ENCODE data around the gene MAPKAP1. TPM values are rescaled to one million over a fixed set of nuclear protein-coding genes. Genes with fewer than 3 reads are reported as not detected.
"Not testable (repeated sequence)": the region's sequence is repeated elsewhere in the genome, so short reads cannot be mapped to it uniquely, and the experiment has no call there.

Gene MAPKAP1
- total RNA-seq, 4 donors from 2014 or later = 46.7 to 63.0 (median 57.9) TPM

DNA sequence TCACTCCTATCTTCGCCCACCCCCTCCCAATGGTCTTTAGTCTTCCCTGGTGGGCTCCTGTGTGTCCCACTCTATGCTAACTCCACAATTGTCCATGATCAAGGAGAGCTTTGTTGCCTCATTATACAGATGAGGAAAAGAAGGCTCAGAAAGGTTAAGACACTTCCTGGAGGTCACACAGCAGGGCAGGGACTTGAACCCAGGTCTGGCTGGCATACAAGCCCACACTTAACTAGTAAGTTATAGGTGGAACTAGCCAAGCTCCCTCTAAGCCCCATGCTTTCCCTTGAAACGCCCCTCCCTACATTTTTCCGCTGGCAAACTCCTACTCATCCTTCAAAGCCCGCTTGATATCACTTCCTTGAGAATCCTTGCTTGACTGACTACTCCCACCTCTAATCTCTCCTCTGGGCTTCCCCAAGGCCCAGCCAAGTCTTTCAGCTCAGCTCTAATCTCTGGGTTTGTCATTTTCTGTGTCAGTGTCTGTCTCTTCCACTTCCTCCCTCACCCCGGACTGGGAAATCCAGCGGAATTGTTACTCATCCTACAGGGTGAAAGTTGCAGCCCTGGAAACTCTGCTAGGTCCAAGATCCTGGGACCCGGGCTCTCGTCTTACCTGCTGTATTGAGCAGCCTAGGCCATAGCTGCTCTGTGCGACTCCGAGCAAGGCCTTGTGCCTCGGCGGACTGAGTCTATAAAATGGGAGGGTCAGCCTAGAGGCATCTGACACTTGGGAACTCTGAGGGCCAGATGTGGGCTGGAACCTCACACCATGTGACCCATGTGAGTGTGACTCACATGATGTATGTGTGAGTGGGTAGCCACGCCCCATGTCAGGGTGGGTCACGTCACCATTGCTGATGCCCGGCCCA, 300.8 kb downstream of the MAPKAP1 start:
- TF ChIP-seq POLR2A (IDR thresholded peaks at IDR 0.05) = no peak
- TF ChIP-seq, protein P1, sequence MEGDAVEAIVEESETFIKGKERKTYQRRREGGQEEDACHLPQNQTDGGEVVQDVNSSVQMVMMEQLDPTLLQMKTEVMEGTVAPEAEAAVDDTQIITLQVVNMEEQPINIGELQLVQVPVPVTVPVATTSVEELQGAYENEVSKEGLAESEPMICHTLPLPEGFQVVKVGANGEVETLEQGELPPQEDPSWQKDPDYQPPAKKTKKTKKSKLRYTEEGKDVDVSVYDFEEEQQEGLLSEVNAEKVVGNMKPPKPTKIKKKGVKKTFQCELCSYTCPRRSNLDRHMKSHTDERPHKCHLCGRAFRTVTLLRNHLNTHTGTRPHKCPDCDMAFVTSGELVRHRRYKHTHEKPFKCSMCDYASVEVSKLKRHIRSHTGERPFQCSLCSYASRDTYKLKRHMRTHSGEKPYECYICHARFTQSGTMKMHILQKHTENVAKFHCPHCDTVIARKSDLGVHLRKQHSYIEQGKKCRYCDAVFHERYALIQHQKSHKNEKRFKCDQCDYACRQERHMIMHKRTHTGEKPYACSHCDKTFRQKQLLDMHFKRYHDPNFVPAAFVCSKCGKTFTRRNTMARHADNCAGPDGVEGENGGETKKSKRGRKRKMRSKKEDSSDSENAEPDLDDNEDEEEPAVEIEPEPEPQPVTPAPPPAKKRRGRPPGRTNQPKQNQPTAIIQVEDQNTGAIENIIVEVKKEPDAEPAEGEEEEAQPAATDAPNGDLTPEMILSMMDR (IDR thresholded peaks at IDR 0.05) = no peak
- intact Hi-C loops (cut with DNase I; ENCODE audit: low total_unique reads) = loop anchor here (5.0 kb wide), 1 partner anchor 821 kb away; no protein-coding TSS in a partner anchor
- WGBS, 2 donors = 86 to 89% methylated on average over 15 of the region's 15 CpGs
- DNase-seq (ENCODE audit: low spot score in 2 of 2) = no peak
- H3K4me3 ChIP-seq (ENCODE audit: low read depth, poor library complexity, severe bottlenecking) = no peak overlapping the region

DNA sequence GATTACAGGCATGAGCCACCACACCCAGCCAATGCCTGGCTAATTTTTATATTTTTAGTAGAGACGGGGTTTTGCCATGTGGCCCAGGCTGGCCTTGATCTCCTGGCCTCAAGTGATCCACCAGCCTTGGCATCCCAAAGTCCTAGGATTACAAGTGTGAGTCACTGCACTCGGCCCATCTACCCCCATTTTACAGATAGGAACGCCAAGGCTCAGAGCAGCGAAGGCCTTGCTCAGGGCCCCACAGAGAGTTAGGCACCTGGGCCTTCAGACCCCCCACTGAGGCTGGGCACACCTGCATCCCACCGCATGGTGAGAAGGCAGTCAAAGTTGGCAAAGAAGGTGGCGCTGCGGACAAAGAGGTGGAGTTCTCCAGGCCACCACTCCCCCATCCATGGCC, 302.3 kb downstream of the MAPKAP1 start:
- WGBS, 2 donors = 91 to 100% methylated on average over 7 of the region's 7 CpGs
- TF ChIP-seq, protein P1 (IDR thresholded peaks at IDR 0.05) = no peak
- TF ChIP-seq POLR2A (IDR thresholded peaks at IDR 0.05) = no peak
- intact Hi-C loops (cut with DNase I; ENCODE audit: low total_unique reads) = loop anchor here (5.0 kb wide), 2 partner anchors 823 to 998 kb away; no protein-coding TSS in a partner anchor
- DNase-seq (ENCODE audit: low spot score in 2 of 2) = no peak
- H3K4me3 ChIP-seq (ENCODE audit: low read depth, poor library complexity, severe bottlenecking) = no peak overlapping the region

DNA sequence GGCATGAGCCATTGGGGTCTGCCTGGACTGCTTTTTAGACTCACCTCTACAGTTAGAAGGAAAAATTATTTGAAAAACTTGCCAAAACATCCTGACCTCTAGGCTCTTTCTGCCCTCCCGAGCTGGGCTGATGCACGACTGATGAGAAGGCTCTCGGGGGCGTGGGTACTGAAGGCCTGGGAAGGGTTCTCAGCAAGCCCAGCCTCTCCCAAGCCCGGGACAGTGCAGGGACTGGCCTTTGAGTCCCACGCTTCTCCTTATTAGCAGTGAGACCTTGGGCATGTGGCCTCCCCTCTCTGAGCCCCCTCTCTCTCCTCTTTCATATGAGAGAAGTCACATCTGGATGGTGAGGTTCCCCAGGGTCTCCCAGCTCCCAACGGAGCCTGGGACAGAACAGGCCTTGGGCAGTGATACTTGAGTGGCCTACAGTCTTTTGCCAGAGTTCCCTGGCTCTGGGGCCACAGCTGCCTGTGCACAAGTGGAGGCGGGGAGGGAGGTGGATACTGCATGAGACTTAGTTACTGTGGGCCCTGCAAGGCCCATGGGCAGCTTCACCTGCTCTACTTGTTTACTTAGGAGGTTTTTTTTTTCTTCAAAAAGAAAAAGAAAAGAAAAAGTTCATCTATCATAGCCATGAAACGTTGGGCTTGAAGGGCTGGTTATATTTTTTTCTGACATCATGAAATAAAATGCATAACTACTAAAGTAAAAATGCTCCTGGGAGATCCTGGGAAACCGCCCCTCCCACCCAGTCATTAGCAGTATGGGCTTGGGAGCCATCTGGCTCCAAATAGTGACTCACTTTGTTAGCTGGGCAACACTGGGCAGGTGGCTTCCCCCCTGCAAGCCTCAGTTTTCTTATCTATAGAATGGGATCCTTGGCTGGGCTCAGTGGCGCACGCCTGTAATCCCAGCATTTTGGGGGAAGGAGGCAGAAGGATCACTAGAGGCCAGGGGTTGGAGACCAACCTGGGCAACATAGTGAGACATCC, 306.0 kb downstream of the MAPKAP1 start:
- no peak overlapping the region for H3K4me3 ChIP-seq (ENCODE audit: low read depth, poor library complexity, severe bottlenecking)
- TF ChIP-seq POLR2A (IDR thresholded peaks at IDR 0.05) = no peak
- TF ChIP-seq, protein P1 (IDR thresholded peaks at IDR 0.05) = no peak
- intact Hi-C loops (cut with DNase I; ENCODE audit: low total_unique reads) = loop anchor here (5.0 kb wide), 1 partner anchor 1001 kb away; no protein-coding TSS in a partner anchor
- no peak for DNase-seq (ENCODE audit: low spot score in 2 of 2)
- WGBS, 2 donors = 79 to 85% methylated on average over 12 of the region's 12 CpGs

DNA sequence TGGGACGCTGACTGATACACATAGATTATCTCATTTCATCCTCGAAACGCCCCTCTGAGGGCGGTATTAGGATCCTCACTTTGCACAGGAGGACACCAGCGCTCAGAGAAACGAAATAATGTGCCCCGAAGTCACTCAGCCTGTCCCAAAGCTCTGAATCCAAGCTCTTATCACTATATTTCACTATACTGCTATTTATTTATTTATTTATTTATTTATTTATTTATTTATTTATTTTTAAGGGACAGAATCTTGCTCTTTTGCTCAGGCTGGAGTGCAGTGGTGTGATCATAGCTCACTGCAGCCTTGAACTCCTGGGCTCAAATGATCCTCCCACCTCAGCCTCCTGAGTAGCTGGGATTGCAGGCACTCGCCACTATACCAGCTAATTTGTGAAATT, 306.8 kb downstream of the MAPKAP1 start:
- WGBS, 2 donors = 93 to 94% methylated on average over 8 of the region's 8 CpGs
- intact Hi-C loops (cut with DNase I; ENCODE audit: low total_unique reads) = loop anchor here (5.0 kb wide), 1 partner anchor 1002 kb away; no protein-coding TSS in a partner anchor
- not testable (repeated sequence) for H3K4me3 ChIP-seq (ENCODE audit: low read depth, poor library complexity, severe bottlenecking); DNase-seq (ENCODE audit: low spot score in 2 of 2)

DNA sequence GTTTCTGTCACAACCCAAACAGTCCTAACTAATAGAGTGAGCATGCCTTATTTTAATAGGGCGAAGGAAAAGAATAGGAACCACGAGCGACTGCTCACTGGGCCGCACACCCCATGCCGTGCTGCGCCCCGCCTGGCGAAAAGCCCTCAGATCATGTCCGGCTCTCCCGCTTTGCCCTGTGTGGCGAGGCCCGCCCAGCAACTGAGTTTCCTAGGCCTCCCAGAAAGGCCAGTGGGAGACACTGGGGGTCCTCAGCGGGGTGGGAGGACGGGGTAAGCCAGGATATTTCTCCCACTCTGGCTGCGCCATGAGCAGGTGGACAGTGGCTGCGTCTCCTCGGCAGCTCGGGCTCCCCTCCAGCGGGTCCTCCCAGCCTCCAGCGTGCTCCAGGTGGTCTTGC, 307.3 kb downstream of the MAPKAP1 start:
- H3K4me3 ChIP-seq (ENCODE audit: low read depth, poor library complexity, severe bottlenecking) = no peak overlapping the region
- no peak for DNase-seq (ENCODE audit: low spot score in 2 of 2)
- TF ChIP-seq, protein P1 (IDR thresholded peaks at IDR 0.05) = no peak
- TF ChIP-seq POLR2A (IDR thresholded peaks at IDR 0.05) = no peak
- WGBS, 2 donors = 94 to 98% methylated on average over 20 of the region's 20 CpGs
- intact Hi-C loops (cut with DNase I; ENCODE audit: low total_unique reads) = loop anchor here (5.0 kb wide), 1 partner anchor 1003 kb away; no protein-coding TSS in a partner anchor
